SK-N-SH treated with all-trans-retinoic acid at 6 μM for 48 hours (cell line): ENCODE measurements around the gene CACNA1D.

Experiments
- ATAC-seq: fragments of 200-7000 bp; cut with Tn5 transposase; 3 replicates; pipeline ENCODE4 v1.9.1; 2020; ENCODE audit warnings: mild to moderate bottlenecking, moderate library complexity
- BACH2 ChIP-seq: fragments of 250-450 bp; sonication (Bioruptor Pico); IDR thresholded peaks from 2 replicates; pipeline ENCODE4 v1.9.0; 2021; ENCODE audit warnings: mild to moderate bottlenecking, borderline replicate concordance
- CREB5 ChIP-seq: fragments of 250-450 bp; sonication (Bioruptor Pico); IDR thresholded peaks from 2 replicates; pipeline ENCODE4 v1.5.1; 2020; ENCODE audit warnings: low read depth, mild to moderate bottlenecking, moderate library complexity
- CSDC2 ChIP-seq: fragments of 250-450 bp; sonication (Bioruptor Pico); IDR thresholded peaks from 2 replicates; pipeline ENCODE4 v1.5.0; 2020; ENCODE audit warnings: mild to moderate bottlenecking, moderate library complexity
- CSRNP3 ChIP-seq: fragments of 250-450 bp; sonication (Bioruptor Pico); IDR thresholded peaks from 2 replicates; pipeline ENCODE4 v1.5.1; 2021; ENCODE audit warnings: mild to moderate bottlenecking, moderate library complexity
- GLIS3 ChIP-seq: fragments of 250-450 bp; sonication (Bioruptor Pico); IDR thresholded peaks from 2 replicates; pipeline ENCODE4 v1.5.0; 2020; ENCODE audit warnings: mild to moderate bottlenecking, moderate library complexity
- ISL1 ChIP-seq: fragments of 250-450 bp; sonication (Bioruptor Pico); IDR thresholded peaks from 2 replicates; pipeline ENCODE4 v2.1.2; 2022; ENCODE audit warnings: mild to moderate bottlenecking, moderate library complexity
- OSR1 ChIP-seq: fragments of 250-450 bp; sonication (Bioruptor Pico); IDR thresholded peaks from 2 replicates; pipeline ENCODE4 v1.8.0; 2022; ENCODE audit warnings: moderate library complexity, mild to moderate bottlenecking, inconsistent platforms
- POU6F1 ChIP-seq: fragments of 250-450 bp; sonication (Bioruptor Pico); IDR thresholded peaks from 2 replicates; pipeline ENCODE4 v1.8.0; 2021; ENCODE audit warnings: low read depth, mild to moderate bottlenecking, moderate library complexity, borderline replicate concordance
- PPARA ChIP-seq: fragments of 250-450 bp; sonication (Bioruptor Pico); IDR thresholded peaks from 2 replicates; pipeline ENCODE4 v1.5.0; 2020; ENCODE audit warnings: mild to moderate bottlenecking, borderline replicate concordance
- RARB ChIP-seq: fragments of 250-450 bp; sonication (Bioruptor Pico); IDR thresholded peaks from 2 replicates; pipeline ENCODE4 v1.8.0; 2021; ENCODE audit warnings: mild to moderate bottlenecking, moderate library complexity
- SNAI2 ChIP-seq: fragments of 250-450 bp; sonication (Bioruptor Pico); IDR thresholded peaks from 2 replicates; pipeline ENCODE4 v1.5.0; 2020; ENCODE audit warnings: mild to moderate bottlenecking, moderate library complexity
- TCF4 ChIP-seq: fragments of 250-450 bp; sonication (Bioruptor Pico); IDR thresholded peaks from 2 replicates; pipeline ENCODE4 v1.8.0; 2021; ENCODE audit warnings: mild to moderate bottlenecking, moderate library complexity, borderline replicate concordance
- TOX ChIP-seq: fragments of 250-450 bp; sonication (Bioruptor Pico); IDR thresholded peaks from 2 replicates; pipeline ENCODE4 v1.8.0; 2021; ENCODE audit warnings: mild to moderate bottlenecking, moderate library complexity, borderline replicate concordance
- TSHZ2 ChIP-seq: fragments of 250-450 bp; sonication (Bioruptor Pico); IDR thresholded peaks from 2 replicates; pipeline ENCODE4 v1.5.0; 2020; ENCODE audit warnings: mild to moderate bottlenecking, moderate library complexity
- ZC3H10 ChIP-seq: fragments of 250-450 bp; sonication (Bioruptor Pico); IDR thresholded peaks from 2 replicates; pipeline ENCODE4 v1.5.1; 2021; ENCODE audit warnings: mild to moderate bottlenecking, moderate library complexity
- ZFP3 ChIP-seq: fragments of 250-450 bp; sonication (Bioruptor Pico); IDR thresholded peaks from 2 replicates; pipeline ENCODE4 v1.5.0; 2020; ENCODE audit warnings: mild to moderate bottlenecking, moderate library complexity
- ZFP30 ChIP-seq: fragments of 450-650 bp; formaldehyde crosslinking; IDR thresholded peaks from 2 replicates; pipeline ENCODE4 v1.5.0; 2022; ENCODE audit warnings: mild to moderate bottlenecking, moderate library complexity
- ZNF565 ChIP-seq: fragments of 450-650 bp; formaldehyde crosslinking; conservative IDR thresholded peaks from 2 replicates; pipeline ENCODE4 v1.5.0; 2020; ENCODE audit warnings: low read depth, mild to moderate bottlenecking, moderate library complexity
- ZNF70 ChIP-seq: fragments of 450-650 bp; formaldehyde crosslinking; IDR thresholded peaks from 2 replicates; pipeline ENCODE4 v1.5.0; 2020; ENCODE audit warnings: mild to moderate bottlenecking, moderate library complexity
- ZNF8 ChIP-seq: fragments of 450-650 bp; formaldehyde crosslinking; IDR thresholded peaks from 2 replicates; pipeline ENCODE4 v1.5.0; 2020; ENCODE audit warnings: mild to moderate bottlenecking, moderate library complexity

The CACNA1D gene

GRCh38 chr3:53485675-53486403 is 8.6 kb upstream of the CACNA1D start:
- ATAC-seq = no peak
- TF ChIP-seq ZC3H10 (CRISPR knock-in tag) (no peak), ZNF565 (CRISPR knock-in tag) (no peak), CSRNP3 (CRISPR knock-in tag) (no peak), ISL1 (CRISPR knock-in tag) (no peak), CSDC2 (CRISPR knock-in tag) (no peak), ZFP3 (CRISPR knock-in tag) (no peak), RARB (CRISPR knock-in tag) (no peak), PPARA (no peak), POU6F1 (no peak), GLIS3 (CRISPR knock-in tag) (no peak), TCF4 (CRISPR knock-in tag) (no peak)
- TF ChIP-seq, all 23 proteins: peak for 0

- TF ChIP-seq ZFP30 (CRISPR knock-in tag) = no peak
- TF ChIP-seq GLIS3 (CRISPR knock-in tag) = no peak
- TF ChIP-seq RARB (CRISPR knock-in tag) = no peak
- no peak for TF ChIP-seq BACH2 (CRISPR knock-in tag)
- TF ChIP-seq CREB5 = no peak
- no peak for TF ChIP-seq TCF4 (CRISPR knock-in tag)
- no peak for TF ChIP-seq CSDC2 (CRISPR knock-in tag)
- no peak for TF ChIP-seq TSHZ2 (CRISPR knock-in tag)
- TF ChIP-seq PPARA = no peak
- TF ChIP-seq, all 23 proteins: peak for 0
- no peak for ATAC-seq
Measured at GRCh38 chr3:53486961-53487654, 7.3 kb upstream of the CACNA1D start.

GRCh38 chr3:53489386-53489785 is 5.0 kb upstream of the CACNA1D start:
- no peak for ATAC-seq
- TF ChIP-seq TSHZ2 (CRISPR knock-in tag) (no peak), ZFP3 (CRISPR knock-in tag) (no peak), CSRNP3 (CRISPR knock-in tag) (no peak), ZFP30 (CRISPR knock-in tag) (no peak), ZNF70 (CRISPR knock-in tag) (no peak), POU6F1 (no peak), TOX (CRISPR knock-in tag) (no peak), TCF4 (CRISPR knock-in tag) (no peak), RARB (CRISPR knock-in tag) (no peak), SNAI2 (CRISPR knock-in tag) (no peak), OSR1 (CRISPR knock-in tag) (no peak), ZNF565 (CRISPR knock-in tag) (no peak), GLIS3 (CRISPR knock-in tag) (no peak), ZC3H10 (CRISPR knock-in tag) (no peak), ZNF8 (CRISPR knock-in tag) (no peak), BACH2 (CRISPR knock-in tag) (no peak)
